Heart right ventricle (tissue), 16 donors: ENCODE data around the gene LYPLAL1. TPM values are rescaled to one million over a fixed set of nuclear protein-coding genes. Genes with fewer than 3 reads are reported as not detected.

Experiments used
- ATAC-seq, 8 donors: fragments of 200-7000 bp; cut with Tn5 transposase; one replicate each; pipeline ENCODE4 v1.9.1; 2020; ENCODE audit warnings: mild to moderate bottlenecking in 8 of 8, moderate library complexity in 8 of 8, moderate number of reproducible peaks in 1 of 8
- DNase-seq, 2 donors: peaks; one replicate each; pipeline ENCODE4 v3.0.0-alpha.2; 2020
- H3K27ac ChIP-seq, 10 donors: fragments of 200-600 bp; sonication (generic) in 2 of 10; one replicate each; pipeline versions ENCODE4 v1.5.0 to v1.8.0; 2020 to 2022; ENCODE audit warnings: mild to moderate bottlenecking in 3 of 10
- H3K27me3 ChIP-seq, 7 donors: fragments of 200-600 bp; one replicate each; pipeline ENCODE4 v1.8.0; 2021 to 2022; ENCODE audit warnings: mild to moderate bottlenecking in 2 of 7
- H3K36me3 ChIP-seq, 9 donors: fragments of 200-600 bp; sonication (generic) in 1 of 9; one replicate each; pipeline versions ENCODE4 v1.5.0 to v1.8.0; 2020 to 2022; ENCODE audit warnings: mild to moderate bottlenecking in 2 of 9
- H3K4me1 ChIP-seq, 9 donors: fragments of 200-600 bp; sonication (generic) in 1 of 9; one replicate each; pipeline versions ENCODE4 v1.5.0 to v1.8.0; 2020 to 2022; ENCODE audit warnings: mild to moderate bottlenecking in 4 of 9
- H3K4me3 ChIP-seq, 10 donors: fragments of 200-600 bp; sonication (generic) in 2 of 10; one replicate each; pipeline versions ENCODE4 v1.5.0 to v1.8.0; 2020 to 2022; ENCODE audit warnings: mild to moderate bottlenecking in 7 of 10, moderate library complexity in 2 of 10
- H3K9me3 ChIP-seq, 11 donors: fragments of 200-600 bp in 10 of 11; sonication (generic) in 2 of 11; one replicate each; pipeline versions ENCODE4 v1.5.0 to v1.8.0; 2013 to 2022; ENCODE audit warnings: mild to moderate bottlenecking in 2 of 11, control low read depth in 1 of 11, moderate library complexity in 1 of 11
- CTCF ChIP-seq, 9 donors: fragments of 200-600 bp; sonication (generic) in 2 of 9; IDR thresholded peaks; one replicate each; pipeline versions ENCODE4 v1.5.0 to v1.8.0; 2021 to 2022; ENCODE audit warnings: antibody characterized with exemption in 9 of 9, mild to moderate bottlenecking in 5 of 9, moderate library complexity in 1 of 9
- WGBS, 2 donors: extraction: QIAGEN DNeasy Blood & Tissue Kit; methylation state at CpG; one replicate each; pipeline ENCODE4 v1.1.7; 2013; ENCODE audit warnings: inconsistent platforms in 1 of 2; 5-methylcytosine and 5-hydroxymethylcytosine counted together
- intact Hi-C, 10 donors: fragments of 100-400 bp; cut with DNase I; formaldehyde crosslinking; loops; one replicate each; pipeline versions ENCODE4 v1.11.1 to v1.14.2; 2022
- polyA plus RNA-seq, 2 donors: library from polyadenylated mRNA; stranded (reverse); fragments of 200-250 nt; gene quantifications; one replicate each; pipeline ENCODE4 v1.2.3, GENCODE V29; 2013
- total RNA-seq, 10 donors: library from RNA; stranded (reverse); fragmentation: NEBNext Ultra II Directional in 3 of 10; extraction: Animal tissue kit (Norgen Biotek cat#: 25700) in 3 of 10; gene quantifications; one replicate each; pipeline versions ENCODE4 v1.2.1 to v1.2.4, GENCODE V29; 2021 to 2023
- donor health status: Arrhythmogenic right ventricular cardiomyopathy.
- donor health status: ischemic (EF 13 %, LVEDD 7.1; RV severe dilation, severe dysfunction).
- donor health status: healthy with polysubstance abuse.
- donor health status: DM: no; HTN: yes; CAD: no.
- donor health status: DM: no; HTN: no; CAD: no.
- donor health status: ischemic (EF 25% LVEDD 6.9; RV normal size, moderate dysfunction).
- donor health status: ischemic (EF 25% LVEDD 5.7; RV mildly dilated, moderate dysfunction).
- donor health status: healthy.
- donor health status: DM: yes; HTN: yes; CAD: no.
- donor health status: Ischemic cardiomyopathy.
- donor health status: ischemic (EF 35%, LVEDD 5.7; RV mildly dilated, moderate dysfunction).
- donor health status: nonischemic (EF 11% LVEDD 7.7; RV severe dilation, severe dysfunction).
- donor health status: DM: yes; HTN: yes; CAD: no.
- donor health status: PGD.
- donor health status: ischemic (EF 29% LVEDD 5.4; RV normal size, mild dysfunction).
- donor health status: nonischemic (EF 23%, LVEDD 6.1; RV moderate dilation, normal function).

Gene LYPLAL1
- total and polyA plus RNA-seq, 12 donors, result 22.2 to 186 (median 109) TPM

DNA sequence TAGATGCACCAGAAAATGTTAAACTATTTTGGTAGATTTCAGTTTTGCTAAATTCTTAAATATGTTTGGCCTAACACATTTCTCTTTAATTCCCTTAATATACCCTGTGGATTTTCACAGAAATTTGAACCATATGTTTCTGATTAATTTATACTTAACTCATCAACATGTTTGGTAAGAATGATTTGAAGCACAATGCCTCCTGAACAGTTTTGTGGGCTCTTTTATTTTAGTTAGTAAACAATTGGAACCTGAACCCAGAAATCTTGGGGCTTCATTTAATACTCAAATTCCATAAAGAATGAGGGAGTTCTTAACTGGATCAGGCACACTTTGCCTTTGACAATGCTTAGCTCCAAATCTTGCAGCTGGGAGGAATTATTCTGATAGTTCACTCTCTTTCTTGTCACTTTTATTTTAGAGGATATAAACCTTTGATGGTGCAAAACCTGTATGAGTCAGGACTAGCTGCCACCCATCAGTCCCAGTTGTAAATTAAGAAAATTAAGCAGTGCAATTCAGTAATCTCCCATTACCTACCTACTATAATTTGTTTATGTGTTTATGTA is 24.6 kb upstream of the LYPLAL1 start:
- no peak for DNase-seq
- Histone ChIP-seq H3K27ac (no peak overlapping the region), H3K36me3 (no peaks in the 10 kb centered on the region), H3K4me1 (peaks cover 0 to 9% (median 0%) of the 10 kb centered on the region in 9 donors), H3K4me3 (no peak overlapping the region), H3K27me3 (no peaks in the 10 kb centered on the region), H3K9me3 (no peaks in the 10 kb centered on the region)
- no peak for ATAC-seq
- no peak for TF ChIP-seq CTCF (IDR thresholded peaks at IDR 0.05)
- intact Hi-C loops, result no loop called here

GRCh38 chr1:219149953-219150352 is 23.7 kb upstream of the LYPLAL1 start:
- H3K36me3 ChIP-seq, result no peaks in the 10 kb centered on the region
- no peaks in the 10 kb centered on the region for H3K9me3 ChIP-seq
- H3K27ac ChIP-seq, result no peak overlapping the region
- H3K4me1 ChIP-seq, result peaks cover 0 to 4% (median 0%) of the 10 kb centered on the region in 9 donors
- ATAC-seq, result no peak
- 64% methylated on average over 3 of the region's 3 CpGs for WGBS, 2 donors
- H3K4me3 ChIP-seq, result no peak overlapping the region
- DNase-seq, result no peak
- no peaks in the 10 kb centered on the region for H3K27me3 ChIP-seq
- TF ChIP-seq CTCF (IDR thresholded peaks at IDR 0.05), result no peak
- intact Hi-C loops, result no loop called here

- Histone ChIP-seq H3K36me3 (no peaks in the 10 kb centered on the region), H3K9me3 (no peaks in the 10 kb centered on the region), H3K4me1 (no peaks in the 10 kb centered on the region), H3K4me3 (no peak overlapping the region), H3K27me3 (no peaks in the 10 kb centered on the region), H3K27ac (no peak overlapping the region)
- DNase-seq (no peak), ATAC-seq (no peak)
- intact Hi-C loops, result no loop called here
- TF ChIP-seq CTCF (IDR thresholded peaks at IDR 0.05), result no peak
- 93 to 98% methylated on average over 3 of the region's 3 CpGs for WGBS, 2 donors
Measured at GRCh38 chr1:219150913-219151312, 22.8 kb upstream of the LYPLAL1 start.

DNA sequence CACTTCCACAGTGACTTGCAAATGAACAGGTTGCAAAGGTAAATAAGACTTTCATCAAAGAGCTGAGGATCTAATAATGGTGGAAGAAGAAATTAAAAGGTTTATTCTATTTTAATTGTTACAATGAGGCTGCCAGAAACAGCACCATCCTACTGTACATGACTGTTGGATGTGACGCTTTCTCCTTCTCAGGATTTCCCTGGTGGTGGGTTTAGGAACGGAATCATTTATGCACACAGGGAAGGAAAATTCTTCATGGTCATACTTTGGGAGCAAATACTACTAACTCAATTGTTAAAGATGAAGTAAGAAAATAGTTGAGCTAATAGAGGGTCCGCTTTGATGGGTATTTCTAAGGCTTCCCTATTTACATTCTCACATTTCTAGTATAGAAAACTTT is 22.2 kb upstream of the LYPLAL1 start:
- Histone ChIP-seq H3K27ac (no peak overlapping the region), H3K4me1 (no peaks in the 10 kb centered on the region), H3K9me3 (no peaks in the 10 kb centered on the region), H3K27me3 (no peaks in the 10 kb centered on the region), H3K4me3 (no peak overlapping the region), H3K36me3 (no peaks in the 10 kb centered on the region)
- DNase-seq, result no peak
- TF ChIP-seq CTCF (IDR thresholded peaks at IDR 0.05), result no peak
- ATAC-seq, result no peak
- 97 to 99% methylated on average over 3 of the region's 3 CpGs for WGBS, 2 donors
- intact Hi-C loops, result no loop called here
